Stimulated activated CD8-positive, alpha-beta memory T cell treated with anti-CD3 and anti-CD28 coated beads, Interleukin-2, amount 100 ng/mL, for 48 hours (primary cell): ENCODE data around the gene ZXDC.

Experiments
- DNase-seq, 2 donors: peaks; one replicate each; pipeline ENCODE4 v3.0.0-alpha.2; 2020; ENCODE audit warnings: low read depth in 2 of 2

The ZXDC gene

DNA sequence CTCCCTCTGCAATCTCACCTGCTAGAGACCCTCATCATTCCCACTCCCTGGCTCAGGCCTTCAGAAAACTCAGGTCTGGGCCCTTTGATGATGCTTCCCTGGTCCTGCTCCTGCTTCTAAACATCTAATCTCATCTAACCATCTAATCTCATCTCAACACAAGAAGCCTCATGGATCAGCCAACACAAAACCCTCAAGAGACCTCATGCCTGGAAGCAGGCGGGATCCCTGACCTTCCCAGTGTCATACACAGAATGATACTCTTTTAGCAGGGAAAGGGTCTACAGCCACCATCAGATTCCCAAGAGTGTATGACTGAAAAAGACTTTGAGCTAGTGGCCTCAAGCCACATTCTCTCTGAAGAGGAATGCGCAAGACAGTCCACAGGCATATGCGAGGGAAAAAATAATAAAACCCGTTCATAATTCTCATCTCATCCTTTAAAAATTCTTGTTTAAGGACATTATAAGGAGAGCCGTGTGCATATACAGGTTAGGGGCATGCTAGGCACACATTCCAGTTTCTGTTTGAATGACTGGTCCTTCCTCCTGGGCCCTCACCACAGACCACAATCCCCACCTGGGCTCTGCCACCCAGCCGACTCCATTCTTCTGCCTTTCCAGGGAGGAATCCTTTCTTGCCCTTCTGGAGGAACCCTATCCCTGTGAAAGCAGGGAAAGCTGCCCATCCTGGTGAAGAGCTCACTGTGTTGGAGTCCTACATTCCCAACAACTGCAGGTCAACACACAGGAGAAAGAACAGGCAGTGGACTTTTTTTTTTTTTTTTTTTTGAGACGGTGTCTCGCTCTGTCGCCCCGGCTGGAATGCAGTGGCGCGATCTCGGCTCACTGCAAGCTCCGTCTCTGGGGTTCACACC is 2.2 kb downstream of the ZXDC start:
- no peak for DNase-seq

DNA sequence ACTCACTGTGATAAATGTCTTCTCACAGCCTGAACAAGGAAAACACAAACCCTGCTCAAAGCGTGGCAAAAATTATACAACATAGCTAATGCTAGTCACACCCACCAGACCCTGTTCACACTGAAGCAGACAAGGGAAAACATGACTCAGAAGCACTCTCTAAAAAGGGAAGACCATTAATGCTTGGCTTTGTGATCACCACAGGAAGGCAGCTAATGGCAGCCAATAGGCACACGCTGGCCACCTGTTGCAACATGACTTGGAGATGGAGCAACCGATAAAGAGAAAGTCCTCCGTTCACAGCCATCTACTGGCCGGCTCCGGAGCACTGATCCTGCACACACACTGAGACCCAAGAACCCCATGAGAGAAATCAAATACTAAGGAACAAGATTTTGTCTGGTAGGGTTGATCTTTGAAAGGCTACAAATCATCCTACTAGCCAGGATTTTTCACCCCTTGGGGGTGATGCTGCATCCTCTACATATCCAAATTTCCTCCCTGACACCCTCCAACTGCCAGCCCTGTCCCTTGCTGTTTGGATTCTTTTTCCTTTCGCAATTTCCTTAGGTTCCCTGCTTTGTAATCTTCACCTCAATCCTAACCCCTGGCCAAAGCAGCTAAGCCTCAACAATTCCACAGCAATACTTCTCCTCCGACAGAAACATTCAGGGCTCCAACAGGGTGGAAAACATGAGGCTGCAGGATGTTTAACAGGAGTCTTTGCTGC is 3.2 kb downstream of the ZXDC start:
- no peak for DNase-seq

GRCh38 chr3:126469479-126469878 is 6.2 kb downstream of the ZXDC start:
- DNase-seq: no peak

DNA sequence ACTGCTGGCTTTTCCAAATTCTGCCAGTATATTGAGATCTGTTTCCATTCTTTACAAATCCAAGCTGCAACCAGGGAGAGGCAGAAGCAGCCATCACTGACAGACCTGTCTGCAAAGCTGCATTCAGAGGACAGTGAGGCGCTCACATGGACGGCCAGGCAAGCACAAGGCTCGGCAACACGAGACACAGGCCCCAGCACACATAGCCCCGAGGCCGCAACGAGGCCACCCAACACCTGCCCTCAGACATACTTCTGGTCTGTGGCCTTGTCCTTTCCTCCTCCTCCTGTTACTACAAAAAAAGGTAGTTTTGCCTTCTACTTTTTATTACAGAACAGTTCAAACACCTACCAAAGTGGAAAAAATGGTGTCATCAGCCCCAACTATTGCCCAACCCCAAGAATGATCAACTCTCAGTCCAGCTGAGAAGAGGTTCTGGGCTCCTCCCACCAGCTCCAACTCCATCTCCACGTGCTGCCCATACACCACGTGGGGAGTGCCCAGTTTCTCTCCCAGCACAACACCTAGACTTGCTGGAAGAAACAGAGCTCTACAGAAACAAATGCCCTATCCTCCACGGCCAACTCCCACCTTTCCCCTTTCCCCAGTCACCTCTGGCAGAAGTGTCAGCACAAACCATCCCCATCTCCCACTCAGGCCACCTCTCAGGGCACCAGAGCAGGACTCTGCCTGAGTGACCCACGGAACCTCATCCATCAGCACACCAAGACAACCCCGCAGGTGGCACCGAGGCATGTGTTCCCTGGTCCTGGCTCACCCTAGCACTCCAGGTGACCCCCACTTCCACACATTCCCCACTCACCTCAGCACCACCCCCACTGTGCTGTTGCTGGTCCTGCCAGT is 7.4 kb downstream of the ZXDC start:
- DNase-seq: no peak

- no peak for DNase-seq
Observed at GRCh38 chr3:126467611-126467955, 8.1 kb downstream of the ZXDC start.

DNA sequence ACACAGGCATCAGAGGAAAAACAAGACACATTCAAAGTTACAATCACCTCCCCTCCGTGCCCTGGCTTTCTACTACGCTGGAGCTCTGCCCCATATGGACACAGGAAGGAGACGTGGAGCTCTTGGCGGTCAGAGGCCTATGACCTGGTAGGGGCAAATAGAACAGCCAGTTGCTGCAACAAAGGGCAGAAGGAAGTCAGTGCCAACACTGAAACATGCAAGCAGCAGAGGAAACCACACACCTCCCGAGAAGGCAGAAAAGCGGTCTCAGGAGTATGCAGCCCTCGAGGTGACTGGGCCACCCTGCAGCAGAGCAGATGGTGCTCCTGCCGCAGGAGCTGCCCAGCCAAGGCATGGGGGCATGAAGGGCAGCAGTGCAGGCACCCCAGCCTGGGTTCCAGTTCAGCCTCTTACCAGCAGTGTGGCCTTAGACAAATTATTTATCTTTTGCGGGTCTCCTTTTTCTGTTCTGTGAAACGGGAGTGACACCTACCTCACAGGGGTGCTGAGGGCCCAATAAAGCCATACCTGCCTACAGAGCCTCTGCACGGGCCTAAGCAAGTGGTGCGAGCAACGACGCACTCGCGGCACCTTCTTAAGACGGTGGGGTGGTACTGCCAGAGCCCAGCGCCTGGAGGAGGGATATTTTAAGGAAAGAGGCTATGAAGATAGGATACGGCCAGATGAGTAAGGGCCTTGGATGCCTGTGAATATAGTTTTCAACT is 8.6 kb downstream of the ZXDC start:
- DNase-seq: no peak

DNA sequence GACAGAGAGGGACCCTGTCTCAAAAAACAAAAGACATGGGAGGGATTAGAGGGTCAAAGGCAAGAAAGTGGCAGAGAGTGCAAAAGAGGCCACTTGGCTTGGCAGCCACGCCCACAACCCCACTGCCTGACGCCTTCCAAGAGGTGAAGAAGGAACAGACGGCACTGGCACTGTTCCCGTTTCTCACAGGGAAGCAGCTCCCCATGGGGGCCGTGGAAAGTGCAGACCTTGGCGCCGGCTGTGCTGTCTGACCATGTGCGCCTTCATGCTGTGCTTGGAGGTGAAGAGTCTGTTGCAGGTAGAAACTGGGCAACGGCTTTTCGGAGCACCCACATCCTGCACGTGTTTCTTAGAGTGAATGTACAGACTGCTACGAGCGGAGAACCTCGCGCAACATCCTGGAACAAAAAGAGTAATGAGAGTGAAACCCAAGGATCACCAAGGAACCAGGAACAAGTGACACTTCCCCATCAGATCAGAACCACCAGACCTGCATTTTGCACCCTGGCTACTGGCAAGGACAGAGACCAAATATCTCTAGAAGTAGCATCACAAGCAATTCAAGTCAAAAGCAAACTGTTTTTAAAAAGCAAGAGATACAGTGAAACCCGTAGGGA is 9.7 kb downstream of the ZXDC start:
- DNase-seq: no peak

- DNase-seq: no peak
Observed at GRCh38 chr3:126464997-126465396, 10.7 kb downstream of the ZXDC start.

DNA sequence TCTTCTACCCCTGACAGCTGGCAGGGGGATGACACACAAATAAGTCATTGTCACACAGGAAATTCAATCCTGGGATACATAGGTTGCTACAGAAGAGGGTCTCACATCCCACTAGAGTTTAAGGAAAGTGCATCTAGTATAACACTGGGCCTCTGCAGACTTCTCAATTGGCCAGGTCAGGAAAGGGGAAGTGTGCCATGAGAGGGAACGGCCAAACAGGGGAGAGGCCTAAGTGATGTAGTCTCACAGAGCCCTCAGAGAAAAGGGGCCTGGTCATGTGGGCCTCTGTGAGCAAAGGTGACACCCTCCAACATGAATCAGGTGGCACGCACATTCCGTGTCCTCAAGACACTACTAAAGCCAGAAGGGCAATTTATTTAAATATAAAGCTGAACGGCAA is 11.2 kb downstream of the ZXDC start:
- DNase-seq: no peak

- DNase-seq: no peak
Observed at GRCh38 chr3:126464093-126464492, 11.6 kb downstream of the ZXDC start.

DNA sequence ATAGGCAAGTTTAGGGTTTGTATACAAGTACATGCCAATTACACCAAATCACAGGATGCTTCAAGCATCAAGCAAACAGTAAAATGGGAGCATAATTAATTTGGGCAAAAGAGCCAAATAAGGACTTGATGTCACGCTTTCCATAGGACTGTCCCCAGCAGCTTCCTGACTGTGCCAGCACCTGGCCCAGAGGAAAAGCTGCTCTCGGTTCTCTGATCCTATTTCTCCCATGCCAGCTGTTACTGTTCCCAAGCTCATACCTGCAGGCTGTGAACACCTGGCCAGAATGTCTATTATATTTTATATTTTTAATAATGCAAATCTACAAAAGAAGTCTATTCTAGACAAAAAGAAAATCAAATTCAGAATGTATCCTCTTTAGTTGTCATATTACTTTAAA is 12.2 kb downstream of the ZXDC start:
- no peak for DNase-seq

DNA sequence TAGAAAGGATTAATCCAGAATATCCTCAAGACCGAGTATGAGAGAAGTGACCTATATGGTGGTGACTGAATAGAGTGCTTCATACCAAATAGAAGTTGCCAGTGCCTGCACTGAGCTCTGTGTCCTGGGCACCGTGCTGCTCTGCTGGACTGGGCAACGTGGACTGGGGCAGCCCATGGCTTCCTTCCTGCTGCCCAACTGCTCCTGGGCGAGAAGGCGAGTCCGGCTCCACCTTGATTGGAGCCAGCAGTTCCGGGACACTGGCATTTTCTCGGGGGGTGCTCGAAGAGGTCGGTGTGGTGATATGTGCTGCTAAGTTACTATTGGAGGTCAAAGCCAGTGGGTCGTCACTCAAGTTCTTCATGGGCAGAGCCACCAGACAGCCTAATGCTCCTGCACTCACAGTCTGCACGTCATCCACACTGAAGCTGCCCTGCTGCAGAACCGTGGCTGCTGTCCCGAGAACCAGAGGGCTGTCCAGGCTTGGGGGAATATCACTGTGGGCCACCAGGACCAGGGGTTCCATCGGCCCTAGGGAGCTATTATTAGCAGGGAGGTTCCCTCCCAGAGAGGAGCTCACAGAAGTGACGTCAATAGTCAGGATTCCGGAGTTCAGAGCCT is 14.1 kb downstream of the ZXDC start:
- DNase-seq: no peak

DNA sequence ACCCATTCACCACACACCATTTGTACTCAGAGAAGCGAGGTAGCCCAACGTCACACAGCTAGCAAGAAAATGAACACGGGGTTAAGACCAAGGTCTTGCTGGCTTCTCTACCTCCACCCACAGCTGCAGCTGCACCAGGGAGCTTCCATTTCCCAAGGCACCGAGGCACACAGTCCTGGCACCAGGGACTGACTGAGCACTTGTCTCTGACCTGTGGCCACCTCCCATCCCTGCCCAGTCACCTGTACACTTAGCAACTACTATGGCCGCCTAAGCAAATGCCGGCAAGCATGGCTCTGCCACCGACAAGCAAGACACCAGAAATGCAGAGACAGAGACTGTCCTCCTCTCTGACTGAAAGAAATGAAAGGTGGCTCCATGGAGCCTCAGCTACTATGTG is 15.3 kb downstream of the ZXDC start:
- DNase-seq: no peak

GRCh38 chr3:126459763-126460127 is 15.9 kb downstream of the ZXDC start:
- DNase-seq: no peak

DNA sequence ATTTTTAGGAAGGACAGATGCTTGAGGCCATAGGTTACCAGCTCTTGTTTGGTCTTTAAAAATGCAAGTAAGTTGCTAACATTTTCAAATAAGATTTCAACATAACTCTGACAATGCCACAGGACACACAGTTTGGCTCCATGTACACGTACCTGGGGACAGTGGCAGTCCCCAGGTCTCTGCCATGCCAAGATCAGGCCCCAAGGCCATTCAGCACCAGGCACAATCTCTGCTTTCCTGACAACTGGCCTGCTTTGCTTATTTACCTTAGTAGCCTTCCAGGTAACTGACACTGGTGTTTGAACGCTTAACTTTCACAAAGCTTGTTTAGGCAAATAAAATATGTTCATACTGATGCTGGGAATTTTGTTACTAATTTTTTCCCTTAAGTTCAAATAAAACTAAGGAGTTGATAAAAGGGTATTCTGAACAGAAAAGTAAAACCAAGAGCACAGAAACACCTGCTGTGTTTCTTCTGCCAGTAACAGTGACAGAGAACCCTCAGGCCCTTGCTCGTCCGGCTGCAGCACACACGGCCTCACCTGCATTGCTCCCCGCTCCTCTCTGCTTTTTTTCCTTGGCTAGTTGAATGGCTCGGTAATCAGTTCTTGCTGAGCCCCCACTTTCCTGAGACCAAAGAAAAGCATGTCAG is 16.5 kb downstream of the ZXDC start:
- DNase-seq: no peak

- DNase-seq: no peak
Observed at GRCh38 chr3:126456766-126457388, 18.8 kb downstream of the ZXDC start.

DNA sequence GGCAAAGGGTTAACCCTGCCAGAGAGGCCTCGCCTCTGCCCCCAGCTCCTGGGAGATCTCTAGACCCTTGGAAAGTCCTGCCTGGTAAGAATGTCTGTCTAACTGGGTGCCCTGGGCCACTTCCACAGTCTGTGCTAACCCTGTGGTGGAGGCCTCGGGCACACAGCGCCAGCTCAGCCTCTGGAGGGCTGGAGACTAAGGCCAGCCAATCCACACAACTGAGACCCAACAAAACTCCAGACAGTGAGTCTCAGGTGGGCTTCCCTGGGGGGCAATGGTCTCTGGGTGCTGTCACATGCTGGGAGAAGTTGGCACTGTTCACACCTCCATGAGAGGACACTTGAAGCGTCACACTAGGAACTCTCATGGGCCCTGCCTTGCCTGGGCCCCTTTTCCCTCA is 19.5 kb downstream of the ZXDC start:
- DNase-seq: no peak

DNA sequence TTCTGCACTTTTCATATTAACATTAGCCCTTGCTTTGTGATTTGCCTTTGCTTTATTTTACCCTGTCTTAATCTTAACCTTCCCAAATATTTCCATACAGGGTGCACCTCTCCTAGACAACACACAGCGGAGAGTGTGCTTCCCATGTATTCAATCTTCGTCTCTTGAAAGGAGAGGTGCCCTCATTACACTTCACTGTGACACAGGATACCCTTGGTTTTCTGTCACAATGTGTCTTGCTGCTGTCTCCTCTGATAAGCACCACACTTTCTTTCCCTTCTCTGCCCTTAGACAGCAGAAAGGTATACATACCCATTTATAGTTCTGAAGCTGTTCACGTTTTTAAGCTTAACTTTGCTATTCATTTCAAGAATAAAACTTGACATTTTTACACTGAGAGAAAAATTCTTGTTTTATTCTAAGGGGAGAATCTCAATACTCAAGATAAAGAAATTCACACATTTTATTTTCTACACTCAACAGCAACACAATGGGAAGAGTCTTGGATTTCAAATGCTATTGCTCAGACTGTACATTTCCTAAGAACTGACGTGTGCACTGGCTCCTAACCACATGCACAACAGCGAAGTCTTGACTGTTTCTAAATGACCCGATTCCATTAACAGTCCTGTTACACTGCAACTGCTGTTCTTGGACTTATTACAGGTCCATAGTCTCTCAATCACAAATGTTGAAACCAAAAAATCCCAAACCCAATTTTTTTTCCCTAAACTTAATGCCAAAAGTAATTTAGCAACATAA is 21.1 kb downstream of the ZXDC start:
- DNase-seq: no peak

GRCh38 chr3:126454025-126454424 is 21.7 kb downstream of the ZXDC start:
- DNase-seq: no peak
